ENCODE results near the gene C14orf180. TPM values are rescaled to one million over a fixed set of nuclear protein-coding genes. Genes with fewer than 3 reads are reported as not detected.

C14orf180 gene
- total RNA-seq, 4 donors from 2014 or later: 6.0 to 333 (median 18.2) TPM

GRCh38 chr14:104556256-104557021 is 23.1 kb upstream of the C14orf180 start:
- TF ChIP-seq CTCF (IDR thresholded peaks at IDR 0.05; ENCODE audit: low read depth): no peak

- no peak for TF ChIP-seq CTCF (IDR thresholded peaks at IDR 0.05; ENCODE audit: low read depth)
Measured at GRCh38 chr14:104557086-104557485, 22.5 kb upstream of the C14orf180 start.

- no peak for TF ChIP-seq CTCF (IDR thresholded peaks at IDR 0.05; ENCODE audit: low read depth)
Measured at GRCh38 chr14:104557766-104558165, 21.8 kb upstream of the C14orf180 start.

- no peak for TF ChIP-seq CTCF (IDR thresholded peaks at IDR 0.05; ENCODE audit: low read depth)
Measured at GRCh38 chr14:104558231-104559027, 21.1 kb upstream of the C14orf180 start.

- TF ChIP-seq CTCF (IDR thresholded peaks at IDR 0.05; ENCODE audit: low read depth): no peak
Measured at GRCh38 chr14:104559028-104559803, 20.3 kb upstream of the C14orf180 start.

- no peak for TF ChIP-seq CTCF (IDR thresholded peaks at IDR 0.05; ENCODE audit: low read depth)
Measured at GRCh38 chr14:104559804-104560585, 19.6 kb upstream of the C14orf180 start.
